Measurements from ENCODE around the gene NCAPD3.
"Not testable (repeated sequence)": the region's sequence is repeated elsewhere in the genome, so short reads cannot be mapped to it uniquely, and the experiment has no call there.

NCAPD3 gene

GRCh38 chr11:134124660-134125451 is 98.9 kb downstream of the NCAPD3 start:
- TF ChIP-seq CTCF (conservative IDR thresholded peaks at IDR 0.05; ENCODE audit: low read depth, low read length), result no peak
- peak overlapping the region; percentile 56 for H3K4me3 ChIP-seq (ENCODE audit: low read depth, low read length)
- no peak for DNase-seq (ENCODE audit: low read depth)

- H3K4me3 ChIP-seq (ENCODE audit: low read depth, low read length), result no peak overlapping the region
- peak; percentile 46 for DNase-seq (ENCODE audit: low read depth)
- TF ChIP-seq CTCF (conservative IDR thresholded peaks at IDR 0.05; ENCODE audit: low read depth, low read length), result no peak
These were observed 102.7 kb downstream of the NCAPD3 start for GRCh38 chr11:134120921-134121526.

GRCh38 chr11:134120143-134120850 is 103.5 kb downstream of the NCAPD3 start:
- DNase-seq (ENCODE audit: low read depth), result peak; percentile 94
- no peak for TF ChIP-seq CTCF (conservative IDR thresholded peaks at IDR 0.05; ENCODE audit: low read depth, low read length)
- H3K4me3 ChIP-seq (ENCODE audit: low read depth, low read length), result peak overlapping the region; percentile 34

GRCh38 chr11:134119094-134119493 is 104.7 kb downstream of the NCAPD3 start:
- TF ChIP-seq CTCF (conservative IDR thresholded peaks at IDR 0.05; ENCODE audit: low read depth, low read length), result no peak
- no peak overlapping the region for H3K4me3 ChIP-seq (ENCODE audit: low read depth, low read length)
- peak; percentile 68 for DNase-seq (ENCODE audit: low read depth)

- no peak overlapping the region for H3K4me3 ChIP-seq (ENCODE audit: low read depth, low read length)
- no peak for DNase-seq (ENCODE audit: low read depth)
- TF ChIP-seq CTCF (conservative IDR thresholded peaks at IDR 0.05; ENCODE audit: low read depth, low read length), result no peak
These were observed 105.8 kb downstream of the NCAPD3 start for GRCh38 chr11:134118006-134118405.

GRCh38 chr11:134116210-134116609 is 107.6 kb downstream of the NCAPD3 start:
- no peak for DNase-seq (ENCODE audit: low read depth)
- no peak for TF ChIP-seq CTCF (conservative IDR thresholded peaks at IDR 0.05; ENCODE audit: low read depth, low read length)
- H3K4me3 ChIP-seq (ENCODE audit: low read depth, low read length), result no peak overlapping the region

- DNase-seq (ENCODE audit: low read depth); H3K4me3 ChIP-seq (ENCODE audit: low read depth, low read length): not testable (repeated sequence)
These were observed 110.0 kb downstream of the NCAPD3 start for GRCh38 chr11:134113787-134114186.

Data from choroid plexus epithelial cell (primary cell).